Measurements from ENCODE around the gene MSMB.

GRCh38 chr10:46033602-46034011 is 12.5 kb downstream of the MSMB start:
- no peak for TF ChIP-seq POLR2A (IDR thresholded peaks at IDR 0.05; ENCODE audit: low read depth, low read length)
- TF ChIP-seq TAF1 (IDR thresholded peaks at IDR 0.05; ENCODE audit: borderline replicate concordance, low read depth, low read length): no peak

Measured in GM12892 (cell line).